Ishikawa (cell line): ENCODE data around the gene SELENOF.

Source experiments
- CEBPB ChIP-seq: IDR thresholded peaks from 2 replicates; pipeline ENCODE4 v1.6.1; 2012
- CREB1 ChIP-seq: IDR thresholded peaks from 2 replicates; pipeline ENCODE4 v1.6.1; 2012; ENCODE audit warnings: low read depth
- EGR1 ChIP-seq: IDR thresholded peaks from 2 replicates; pipeline ENCODE4 v1.6.1; 2012
- EP300 ChIP-seq: IDR thresholded peaks from 2 replicates; pipeline ENCODE4 v1.6.1; 2012; ENCODE audit warnings: borderline replicate concordance
- FOXM1 ChIP-seq: IDR thresholded peaks from 2 replicates; pipeline ENCODE4 v1.6.1; 2012; ENCODE audit warnings: low read depth, borderline replicate concordance
- MAX ChIP-seq: IDR thresholded peaks from 2 replicates; pipeline ENCODE4 v1.6.1; 2012
- NFIC ChIP-seq: IDR thresholded peaks from 2 replicates; pipeline ENCODE4 v1.6.1; 2012
- RAD21 ChIP-seq: IDR thresholded peaks from 2 replicates; pipeline ENCODE4 v1.6.1; 2012; ENCODE audit warnings: low read depth
- REST ChIP-seq: IDR thresholded peaks from 2 replicates; pipeline ENCODE4 v1.6.1; 2012; ENCODE audit warnings: low read depth, mild to moderate bottlenecking
- TAF1 ChIP-seq: IDR thresholded peaks from 2 replicates; pipeline ENCODE4 v1.6.1; 2012; ENCODE audit warnings: low read depth, mild to moderate bottlenecking
- TCF12 ChIP-seq: IDR thresholded peaks from 2 replicates; pipeline ENCODE4 v1.6.1; 2012; ENCODE audit warnings: low read depth
- TEAD4 ChIP-seq: IDR thresholded peaks from 2 replicates; pipeline ENCODE4 v1.6.1; 2012
- USF1 ChIP-seq: IDR thresholded peaks from 2 replicates; pipeline ENCODE4 v1.6.1; 2012
- YY1 ChIP-seq: IDR thresholded peaks from 2 replicates; pipeline ENCODE4 v1.6.1; 2012; ENCODE audit warnings: low read depth
- ZBTB7A ChIP-seq: IDR thresholded peaks from 2 replicates; pipeline ENCODE4 v1.6.1; 2012; ENCODE audit warnings: low read depth

SELENOF gene

GRCh38 chr1:86860020-86860419 lies 53.9 kb downstream of the SELENOF start:
- TF ChIP-seq USF1 (no peak), FOXM1 (no peak)

- TF ChIP-seq FOXM1: no peak
- no peak for TF ChIP-seq TEAD4
- no peak for TF ChIP-seq REST
- no peak for TF ChIP-seq MAX
- TF ChIP-seq ZBTB7A: no peak
- no peak for TF ChIP-seq CEBPB
- no peak for TF ChIP-seq EP300
- no peak for TF ChIP-seq EGR1
- no peak for TF ChIP-seq TAF1
- TF ChIP-seq RAD21: no peak
- no peak for TF ChIP-seq CREB1
- no peak for TF ChIP-seq NFIC
Measured at GRCh38 chr1:86858524-86859261, 55.2 kb downstream of the SELENOF start.

GRCh38 chr1:86856196-86856595 lies 57.7 kb downstream of the SELENOF start:
- TF ChIP-seq MAX (no peak), TAF1 (no peak), EGR1 (no peak), RAD21 (no peak), REST (no peak), NFIC (no peak), TEAD4 (no peak), EP300 (no peak), TCF12 (no peak), CEBPB (no peak), ZBTB7A (no peak), USF1 (no peak), FOXM1 (no peak), YY1 (no peak), CREB1 (no peak)

- TF ChIP-seq CEBPB (no peak), TCF12 (no peak), ZBTB7A (no peak), NFIC (no peak), REST (no peak), FOXM1 (no peak), YY1 (no peak)
Measured at GRCh38 chr1:86854352-86854751, 59.6 kb downstream of the SELENOF start.
